A673 (cell line): ENCODE data around the gene MYO5A. TPM values are rescaled to one million over a fixed set of nuclear protein-coding genes. Genes with fewer than 3 reads are reported as not detected.
"Not testable (repeated sequence)": the region's sequence is repeated elsewhere in the genome, so short reads cannot be mapped to it uniquely, and the experiment has no call there.

Experiments
- BruUV-seq: library from RNA; stranded (reverse); fragments of 400-500 nt; replicated peaks from 2 replicates; lab custom pipeline; 2021; lab: Mats Ljungman, UMichigan
- CTCF ChIA-PET: fragments of 300-600 bp; sonication (Branson Sonifier 250); formaldehyde crosslinking; loops from one replicate; lab custom pipeline; 2022; ENCODE audit warnings: antibody characterized with exemption; lab: Charles Lee
- POLR2A ChIA-PET: fragments of 300-600 bp; sonication (Branson Sonifier 250); formaldehyde crosslinking; loops from one replicate; lab custom pipeline; 2022; ENCODE audit warnings: antibody characterized with exemption; ENCODE audit not compliant: low non-redundant PET; lab: Charles Lee
- DNase-seq: peaks from one replicate; pipeline ENCODE4 v3.0.0-alpha.2; 2015; ENCODE audit warnings: low spot score
- H3K27ac ChIP-seq: fragments of 200-600 bp; sonication (generic); 2 replicates; pipeline ENCODE4 v1.5.1; 2016; ENCODE audit warnings: mixed run types, low read depth, mild to moderate bottlenecking, mixed read lengths, antibody characterized with exemption, low read length; ENCODE audit not compliant: poor library complexity, severe bottlenecking
- H3K27me3 ChIP-seq: fragments of 200-600 bp; sonication (generic); replicated peaks from 2 replicates; pipeline ENCODE4 v1.6.1; 2017; ENCODE audit warnings: mixed run types, low read depth, mild to moderate bottlenecking, mixed read lengths, antibody characterized with exemption, low read length; ENCODE audit not compliant: insufficient read depth, poor library complexity
- H3K36me3 ChIP-seq: fragments of 200-600 bp; sonication (generic); 2 replicates; pipeline ENCODE4 v1.6.1; 2016; ENCODE audit warnings: mixed run types, mild to moderate bottlenecking, mixed read lengths, antibody characterized with exemption, low read length; ENCODE audit not compliant: insufficient read depth, poor library complexity, severe bottlenecking
- H3K4me1 ChIP-seq: fragments of 200-600 bp; sonication (generic); 2 replicates; pipeline ENCODE4 v1.6.1; 2017; ENCODE audit warnings: mixed run types, mild to moderate bottlenecking, mixed read lengths, antibody characterized with exemption, low read length; ENCODE audit not compliant: insufficient read depth, poor library complexity, severe bottlenecking
- H3K4me3 ChIP-seq: fragments of 200-600 bp; sonication (generic); 2 replicates; pipeline ENCODE4 v1.5.1; 2016; ENCODE audit warnings: low read depth, mixed run types, mild to moderate bottlenecking, mixed read lengths, low read length; ENCODE audit not compliant: poor library complexity, severe bottlenecking
- H3K9me3 ChIP-seq: fragments of 200-600 bp; sonication (generic); 2 replicates; pipeline ENCODE4 v1.6.1; 2016; ENCODE audit warnings: mixed run types, low read depth, mild to moderate bottlenecking, mixed read lengths, antibody characterized with exemption, low read length; ENCODE audit not compliant: poor library complexity, severe bottlenecking
- CTCF ChIP-seq: fragments of 300-800, 200-600 bp; sonication (generic); conservative IDR thresholded peaks from 2 replicates; pipeline ENCODE4 v1.5.1; 2017; ENCODE audit warnings: low read depth, mild to moderate bottlenecking, antibody characterized with exemption, low read length, moderate library complexity, mixed read lengths
- EZH2 ChIP-seq: fragments of 200-600 bp; sonication (generic); IDR thresholded peaks from 2 replicates; pipeline ENCODE4 v1.6.1; 2017; ENCODE audit warnings: borderline replicate concordance, low read depth, mild to moderate bottlenecking, mixed read lengths, antibody characterized with exemption, low read length; ENCODE audit not compliant: poor library complexity, severe bottlenecking
- intact Hi-C: fragments of 100-400 bp; cut with micrococcal nuclease; formaldehyde crosslinking; loops from one replicate; pipeline ENCODE4 v1.10.0; 2022; ENCODE audit not compliant: unreplicated experiment
- total RNA-seq: library from RNA; stranded (reverse); gene quantifications from 2 replicates; pipeline ENCODE4 v1.2.3, GENCODE V29; 2021

The MYO5A gene
- total RNA-seq, 1 experiment from 2014 or later = 16.8 TPM

- Histone ChIP-seq H3K9me3 (no peaks in the 10 kb centered on the region), H3K27me3 (no peaks in the 10 kb centered on the region), H3K36me3 (no peaks in the 10 kb centered on the region), H3K4me1 (no peaks in the 10 kb centered on the region), H3K27ac (no peak overlapping the region), H3K4me3 (no peak overlapping the region)
- BruUV-seq = no TSS peak
- ChIA-PET CTCF (interaction anchor here (0.9 kb wide), 1 partner anchor 208 kb away, joined by 3 read pairs; no protein-coding TSS in a partner anchor), POLR2A (no interaction called here)
- intact Hi-C loops = no loop called here
- DNase-seq = no peak
- TF ChIP-seq CTCF = no peak
- TF ChIP-seq EZH2 = no peak
Observed at GRCh38 chr15:52463638-52464037, 65.0 kb downstream of the MYO5A start.

- intact Hi-C loops = no loop called here
- ChIA-PET CTCF (interaction anchor here (0.9 kb wide), 1 partner anchor 207 kb away, joined by 3 read pairs; no protein-coding TSS in a partner anchor), POLR2A (no interaction called here)
- no peak for DNase-seq
- Histone ChIP-seq H3K4me3 (no peak overlapping the region), H3K4me1 (no peaks in the 10 kb centered on the region), H3K27ac (no peak overlapping the region), H3K27me3 (no peaks in the 10 kb centered on the region), H3K36me3 (no peaks in the 10 kb centered on the region), H3K9me3 (no peaks in the 10 kb centered on the region)
- no TSS peak for BruUV-seq
- no peak for TF ChIP-seq CTCF
- no peak for TF ChIP-seq EZH2
Observed at GRCh38 chr15:52462806-52463360, 65.8 kb downstream of the MYO5A start.

- H3K9me3 ChIP-seq, intact Hi-C loops, H3K27ac ChIP-seq, H3K27me3 ChIP-seq, H3K36me3 ChIP-seq, H3K4me1 ChIP-seq, H3K4me3 ChIP-seq, DNase-seq, BruUV-seq, POLR2A ChIA-PET, CTCF ChIA-PET: not testable (repeated sequence)
Observed at GRCh38 chr15:52459701-52460100, 69.0 kb downstream of the MYO5A start.

GRCh38 chr15:52459265-52459664 lies 69.4 kb downstream of the MYO5A start:
- H3K36me3 ChIP-seq, POLR2A ChIA-PET, DNase-seq, CTCF ChIA-PET, H3K27ac ChIP-seq, H3K27me3 ChIP-seq, H3K9me3 ChIP-seq, BruUV-seq, H3K4me1 ChIP-seq, H3K4me3 ChIP-seq, intact Hi-C loops: not testable (repeated sequence)
